ENCODE results near the gene SLC16A12.

- TF ChIP-seq CTCF (IDR thresholded peaks at IDR 0.05) (peak in 4 of 6 experiments; percentile 10 to 43 (median 33)), POLR2A (IDR thresholded peaks at IDR 0.05) (no peak)
Measured at GRCh38 chr10:89555688-89556445, 20.5 kb upstream of the SLC16A12 start.
